Gastrocnemius medialis (tissue), 4 donors: ENCODE data around the gene USP28.

ENCODE experiments used
- CTCF ChIP-seq, 5 experiments: fragments of 450-650 bp in 3 of 5; fragments of 200-600 bp in 2 of 5; sonication (generic) in 2 of 5; IDR thresholded peaks in 4 of 5; conservative IDR thresholded peaks in 1 of 5; 1 replicate in 4 of 5; 2 replicates in 1 of 5; pipeline ENCODE4 v1.5.1; 2016 to 2019; ENCODE audit warnings: antibody characterized with exemption in 5 of 5, mild to moderate bottlenecking in 3 of 5, moderate library complexity in 3 of 5
- POLR2A ChIP-seq, 2 donors: fragments of 450-650 bp; IDR thresholded peaks; one replicate each; pipeline ENCODE4 v1.6.1; 2017; ENCODE audit warnings: antibody characterized with exemption in 2 of 2, mild to moderate bottlenecking in 2 of 2, moderate library complexity in 2 of 2

GRCh38 chr11:113884361-113884836, 9.0 kb upstream of the USP28 start:
- TF ChIP-seq CTCF (IDR thresholded peaks at IDR 0.05 in 4 of 5, conservative IDR thresholded peaks at IDR 0.05 in 1 of 5) (no peak), POLR2A (IDR thresholded peaks at IDR 0.05) (no peak)
